HL-60/S4 treated with retinoic acid at 250 ng/mL for 4 days and 3 days (cell line): ENCODE results near the gene HPCAL4.

ENCODE experiments used
- in situ Hi-C: fragments of 300-500 bp; cut with MboI; formaldehyde crosslinking; loops from 2 replicates; pipeline ENCODE4 v1.7.0; 2022; ENCODE audit warnings: low sequenced_read_pairs

HPCAL4 gene

DNA sequence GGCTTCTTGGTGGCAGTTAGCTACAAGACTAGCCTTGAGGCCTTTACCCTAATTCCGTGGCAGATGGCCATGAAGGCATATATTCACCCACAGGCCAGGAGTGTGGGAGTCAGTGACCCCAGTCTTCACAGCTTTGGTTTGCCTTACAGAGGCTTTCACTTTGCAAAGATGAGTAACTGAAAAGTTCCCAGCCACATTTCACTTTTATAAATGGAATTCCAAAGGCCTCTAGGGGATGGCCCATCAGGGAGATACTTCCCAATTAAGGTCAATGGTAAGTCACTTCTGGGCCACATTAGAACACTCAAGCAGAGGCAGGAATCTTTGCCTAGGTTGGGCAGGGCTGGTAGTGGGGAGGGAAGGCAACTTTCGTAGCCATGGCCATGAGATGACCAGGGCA lies 38.7 kb downstream of the HPCAL4 start:
- in situ Hi-C loops: no loop called here

DNA sequence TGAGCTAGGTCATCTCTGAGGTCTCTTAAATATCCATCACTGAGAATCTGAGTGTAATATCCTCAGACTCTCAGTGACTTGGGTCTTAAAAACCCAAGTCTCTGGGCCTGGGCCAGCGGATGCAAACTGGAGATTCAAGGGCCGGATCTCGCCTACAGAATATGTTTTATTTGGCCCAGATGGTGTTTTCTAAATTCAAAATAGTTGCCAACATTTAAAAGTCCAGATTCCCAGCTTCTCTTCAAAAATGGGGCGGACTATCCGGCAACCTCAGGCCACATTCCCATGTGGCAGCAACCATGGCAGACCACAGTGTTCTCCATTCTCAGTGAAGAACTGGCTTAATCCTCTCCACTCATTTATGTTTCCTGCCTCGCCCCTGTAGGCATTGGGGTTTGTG lies 39.1 kb downstream of the HPCAL4 start:
- in situ Hi-C loops: no loop called here

DNA sequence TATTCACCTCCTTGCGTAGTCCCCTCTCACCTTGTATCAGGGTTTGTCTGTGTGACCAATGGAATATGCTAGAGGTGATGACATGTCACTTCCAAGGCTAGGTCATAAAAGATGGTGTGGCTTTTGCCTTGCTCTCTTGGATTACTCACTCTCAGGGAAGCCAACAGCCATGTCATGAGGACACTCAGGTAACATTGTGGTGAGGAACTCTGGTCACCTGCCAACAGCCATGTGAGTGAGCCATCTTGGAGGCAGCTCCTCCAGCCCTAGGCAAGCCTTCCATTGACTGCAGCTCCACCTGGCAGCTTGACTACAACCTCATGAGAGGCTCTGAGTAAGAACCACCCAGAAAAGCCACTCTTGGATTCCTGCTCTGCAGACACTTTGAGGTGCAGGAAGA lies 40.8 kb downstream of the HPCAL4 start:
- in situ Hi-C loops: no loop called here

DNA sequence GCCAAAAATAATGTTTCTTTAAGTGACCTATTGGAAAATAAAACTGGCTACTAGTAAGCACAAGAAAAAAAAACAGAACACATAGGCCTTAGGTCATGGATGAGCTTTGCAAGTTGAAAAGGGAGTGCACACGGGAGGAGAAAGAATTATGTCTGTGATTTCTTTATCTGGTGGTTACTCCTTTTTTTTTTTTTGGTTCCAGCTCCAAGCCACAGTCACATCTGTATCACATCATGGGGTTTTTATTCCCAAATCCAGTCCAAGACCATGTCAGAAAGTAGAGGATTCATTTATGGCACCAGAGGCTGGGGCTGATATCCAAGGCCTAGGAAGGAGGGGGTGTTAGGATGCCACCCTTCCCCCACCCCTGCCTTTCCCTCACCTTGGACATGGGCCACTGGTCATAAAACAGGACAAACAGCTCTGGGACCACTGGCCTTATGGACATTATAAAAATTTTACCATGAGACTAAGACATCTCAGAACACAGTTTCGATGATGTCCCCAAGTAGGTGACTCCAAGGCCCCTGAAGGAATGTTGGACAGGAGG lies 41.5 kb downstream of the HPCAL4 start:
- in situ Hi-C loops: no loop called here

DNA sequence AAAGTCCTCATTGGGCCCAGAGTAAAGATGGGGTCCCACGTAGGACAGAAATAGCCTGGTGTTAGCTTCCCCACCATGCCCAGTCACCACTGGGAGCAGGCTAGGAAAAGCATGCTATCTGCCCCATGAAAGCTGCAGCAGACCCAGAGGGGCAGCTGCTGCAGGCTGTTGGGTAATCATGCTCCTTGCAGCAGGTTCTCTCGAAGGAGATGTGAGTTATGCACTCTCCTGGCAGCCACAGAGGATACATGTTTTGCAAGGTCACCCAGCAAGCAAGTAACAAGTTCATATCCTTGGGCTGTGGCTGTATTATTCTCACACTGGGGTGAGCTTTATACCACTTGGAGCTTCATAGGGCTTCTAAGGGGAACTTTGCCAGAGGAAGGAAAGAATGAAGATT lies 42.7 kb downstream of the HPCAL4 start:
- in situ Hi-C loops: no loop called here

DNA sequence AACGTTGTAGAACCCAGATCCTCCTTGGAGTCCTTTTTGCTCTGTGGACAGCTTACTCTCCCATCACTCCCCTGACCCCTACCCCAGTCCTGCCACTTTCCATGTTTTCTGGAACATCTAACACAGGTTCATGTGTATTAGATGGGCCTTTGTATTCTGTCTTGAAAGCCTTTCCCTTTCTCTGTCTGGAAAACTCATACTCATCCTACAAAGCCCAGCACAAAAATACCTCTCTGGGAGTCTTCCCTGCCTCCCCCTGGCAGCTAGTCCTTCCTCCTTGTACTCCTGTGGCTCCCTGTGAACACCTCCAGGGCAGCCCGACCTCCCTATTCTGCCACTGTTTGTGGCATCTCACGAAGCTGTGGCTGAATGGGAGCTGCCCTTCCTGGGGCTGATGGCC lies 44.0 kb downstream of the HPCAL4 start:
- in situ Hi-C loops: no loop called here

DNA sequence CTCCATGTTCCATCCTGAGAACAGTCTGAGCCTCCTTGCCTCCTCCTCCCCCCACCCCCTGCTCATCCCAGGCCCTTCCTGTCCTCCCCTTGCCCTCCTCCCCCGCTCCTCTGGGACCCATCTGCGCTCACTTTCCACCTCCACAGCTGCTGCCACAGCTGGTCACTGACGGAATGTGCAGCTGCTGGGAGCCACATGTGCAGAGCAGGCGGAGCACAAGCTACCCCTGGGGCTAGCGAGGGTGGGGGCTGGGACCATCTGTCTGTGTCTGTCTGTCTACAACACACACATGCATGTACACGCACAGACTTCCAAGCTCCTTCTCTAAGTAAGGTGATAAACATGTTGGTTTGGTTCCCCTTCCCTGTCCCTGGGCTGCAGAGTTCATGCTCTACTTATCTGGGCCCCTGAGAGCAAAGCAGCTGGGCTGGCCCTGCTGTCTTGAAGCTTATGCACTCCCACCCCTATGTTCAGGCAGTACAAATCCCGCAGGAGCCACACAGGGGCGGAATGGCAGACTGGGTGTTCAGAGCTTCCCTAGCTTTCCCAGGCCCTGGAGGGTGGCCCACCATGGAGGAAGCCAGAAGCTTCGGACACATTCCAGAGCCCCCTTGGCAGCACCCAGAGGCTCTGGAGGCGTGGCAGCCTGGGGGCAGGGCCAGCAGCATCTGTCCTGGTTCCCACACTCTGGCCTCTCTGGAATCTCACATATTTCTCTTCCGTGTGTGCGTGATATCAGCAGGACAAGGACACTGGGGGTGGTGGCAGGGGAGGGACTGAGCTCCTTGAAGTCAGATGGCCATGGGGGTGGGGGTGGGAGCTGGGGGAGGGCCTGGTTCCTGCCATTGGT lies 44.8 kb downstream of the HPCAL4 start:
- in situ Hi-C loops: no loop called here

DNA sequence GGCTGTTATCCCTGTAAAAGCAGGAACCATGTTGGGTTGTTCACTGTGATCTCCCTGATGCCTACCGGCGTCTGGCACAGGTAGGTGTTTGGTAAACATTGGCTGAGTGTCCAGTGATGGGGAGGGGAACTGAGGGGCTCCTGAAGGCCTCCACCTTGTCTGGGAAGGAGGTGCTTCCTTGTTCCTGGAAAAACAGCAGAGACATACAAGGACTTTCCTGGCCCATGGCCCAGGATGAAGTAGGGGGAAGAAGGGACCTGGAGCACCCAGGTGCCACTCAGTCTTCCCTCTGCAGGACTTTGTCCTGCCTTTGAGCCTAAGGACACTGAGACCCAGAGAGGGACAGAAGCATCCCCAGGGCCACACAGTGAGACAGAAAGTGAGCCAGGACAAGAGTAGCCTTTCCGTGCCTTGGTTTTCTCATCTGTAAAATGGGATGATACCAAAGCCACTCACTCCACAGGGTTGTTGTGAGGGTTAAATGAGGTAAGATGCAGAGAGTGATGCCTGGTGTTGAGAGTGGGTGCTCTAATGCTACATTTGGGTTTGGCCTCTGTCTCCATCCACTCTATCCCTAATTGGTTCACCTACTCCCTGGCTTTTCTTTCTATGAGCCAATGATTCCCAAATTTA lies 45.7 kb downstream of the HPCAL4 start:
- in situ Hi-C loops: no loop called here

DNA sequence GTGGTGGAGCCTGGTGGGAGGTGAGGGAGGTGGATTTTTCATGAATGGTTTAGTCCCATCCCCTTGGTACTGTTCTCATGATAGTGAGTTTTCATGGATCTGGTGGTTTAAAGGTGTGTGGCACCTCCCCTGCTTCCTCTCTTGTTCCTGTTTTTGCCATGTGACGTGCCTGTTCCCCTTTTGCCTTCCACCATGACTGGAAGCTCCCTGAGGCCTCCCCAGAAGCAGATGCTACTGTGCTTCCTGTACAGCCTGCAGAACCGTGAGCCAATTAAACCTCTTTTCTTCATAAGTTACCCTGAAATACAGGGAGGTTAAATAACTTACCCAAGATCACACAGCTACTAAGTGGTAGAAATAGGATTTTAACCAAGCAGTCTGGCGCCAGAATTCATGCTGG lies 47.5 kb downstream of the HPCAL4 start:
- in situ Hi-C loops: no loop called here

DNA sequence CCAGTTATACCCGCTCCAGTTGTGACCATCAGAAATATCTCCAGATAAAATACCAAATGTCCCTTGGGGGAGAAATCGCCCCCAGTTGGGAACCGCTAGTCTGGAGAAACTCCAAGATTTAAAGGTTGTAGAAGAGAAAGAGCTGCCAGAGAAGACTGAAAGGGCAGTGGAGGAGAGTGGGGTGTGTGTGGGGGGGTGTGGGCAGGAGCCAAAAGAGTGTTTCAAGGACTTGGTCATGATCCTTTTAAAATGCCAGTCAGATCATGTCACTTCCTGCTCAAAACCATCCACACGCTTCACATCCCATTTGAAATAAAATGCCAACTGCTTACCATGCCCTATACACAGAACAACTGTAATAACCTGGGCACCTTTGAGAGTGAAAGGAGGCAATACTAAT lies 48.4 kb downstream of the HPCAL4 start:
- in situ Hi-C loops: no loop called here

DNA sequence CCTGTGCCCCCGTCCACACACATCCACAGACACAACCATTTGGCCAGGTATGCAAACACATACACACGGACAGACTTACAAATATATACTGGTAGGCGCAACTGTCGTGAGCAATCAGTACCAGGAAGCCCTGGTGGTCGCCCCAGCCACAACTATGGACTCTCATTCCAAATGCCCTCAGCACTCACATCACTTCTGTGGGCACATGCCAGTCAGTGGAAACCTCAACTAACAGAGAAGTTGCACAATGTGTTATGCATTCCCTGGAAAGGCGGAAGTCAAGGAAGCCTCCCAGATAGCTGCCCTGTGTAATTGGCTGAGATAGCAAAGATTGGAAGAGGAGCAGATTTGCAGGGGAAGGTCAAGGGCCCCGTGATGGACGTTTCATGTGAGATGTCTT lies 50.4 kb downstream of the HPCAL4 start:
- in situ Hi-C loops: no loop called here

DNA sequence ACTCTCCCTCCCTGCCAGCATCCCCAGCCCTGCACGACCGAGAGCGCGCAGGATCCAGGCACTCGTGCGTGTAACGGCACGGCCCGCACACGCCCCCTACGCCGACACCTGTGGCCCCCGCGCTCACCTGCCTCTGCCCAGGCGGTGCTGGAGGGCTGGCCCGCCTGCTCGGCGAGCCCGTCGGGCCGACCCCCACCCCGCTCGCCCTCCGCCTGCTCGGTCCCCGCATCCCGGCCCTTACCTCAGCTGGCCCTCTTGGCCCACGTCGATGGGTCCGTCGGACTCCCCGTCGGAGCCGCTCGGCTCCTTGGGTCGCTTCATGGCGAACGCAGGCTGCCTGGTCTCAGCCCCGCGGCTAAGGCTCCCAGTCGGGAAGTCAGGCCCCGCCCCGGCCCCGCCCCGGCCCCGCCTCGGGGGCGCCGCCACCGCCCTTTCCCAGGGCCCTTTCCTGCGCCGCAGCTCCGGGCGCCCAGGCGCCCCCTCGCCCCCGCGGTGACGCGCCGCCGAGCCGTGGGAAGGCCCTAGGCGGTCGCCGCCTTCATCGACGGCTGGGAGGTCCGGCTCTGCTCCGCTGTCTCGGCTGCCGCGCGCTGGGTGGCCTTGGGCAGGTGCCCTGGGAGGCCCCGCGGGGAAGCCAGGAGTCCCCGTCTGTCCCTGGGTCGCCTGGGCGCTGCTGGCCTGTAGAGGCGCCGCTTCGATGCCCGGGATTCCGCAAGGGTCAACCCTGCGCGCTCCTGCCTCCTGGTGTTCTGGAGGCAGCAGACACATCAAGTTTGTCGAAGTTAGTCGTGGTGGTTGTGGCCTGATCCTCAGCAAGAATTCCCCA lies 51.7 kb downstream of the HPCAL4 start, which contains the start of gene HEYL:
HEYL (minus strand) TSS at position 339 of the 826 bp plus-strand sequence; CDS start at position 321, 18 bp downstream.
- in situ Hi-C loops: no loop called here

DNA sequence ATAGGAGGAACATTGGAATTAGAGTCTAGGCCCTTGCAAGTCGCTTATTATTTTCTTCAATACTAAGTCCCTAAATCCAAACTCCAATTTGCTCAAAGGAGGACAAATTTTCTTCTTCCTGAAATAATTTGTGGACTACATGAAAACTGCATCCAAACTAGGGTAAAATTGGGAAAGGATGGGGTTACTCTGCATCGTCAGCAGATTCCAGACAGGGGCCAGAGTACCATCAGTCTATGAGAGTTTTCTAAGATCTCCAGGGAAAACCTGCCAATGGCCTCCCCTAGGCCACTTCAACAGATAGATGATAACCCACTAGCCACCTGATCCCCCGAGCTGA lies 52.3 kb downstream of the HPCAL4 start:
- in situ Hi-C loops: no loop called here

DNA sequence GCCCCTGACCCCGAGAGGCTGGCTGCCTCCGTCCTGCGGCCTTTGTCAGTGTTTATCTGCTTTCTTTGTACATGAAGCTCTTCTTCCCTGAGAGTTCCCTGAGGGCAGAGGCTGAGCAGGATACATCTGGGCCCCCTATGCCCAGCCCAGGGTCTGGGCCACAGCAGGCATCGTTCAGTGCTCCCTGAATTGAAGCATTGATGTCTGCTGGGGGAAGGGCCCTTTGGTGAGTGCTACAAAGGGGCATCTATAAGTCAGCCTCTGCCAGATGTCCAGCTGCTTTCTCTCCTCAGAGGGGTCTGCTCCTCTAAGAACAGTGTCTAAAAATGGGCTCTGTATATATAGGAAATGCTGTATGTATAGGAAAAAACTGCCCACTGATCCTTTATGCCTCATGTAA lies 53.9 kb downstream of the HPCAL4 start:
- in situ Hi-C loops: no loop called here

DNA sequence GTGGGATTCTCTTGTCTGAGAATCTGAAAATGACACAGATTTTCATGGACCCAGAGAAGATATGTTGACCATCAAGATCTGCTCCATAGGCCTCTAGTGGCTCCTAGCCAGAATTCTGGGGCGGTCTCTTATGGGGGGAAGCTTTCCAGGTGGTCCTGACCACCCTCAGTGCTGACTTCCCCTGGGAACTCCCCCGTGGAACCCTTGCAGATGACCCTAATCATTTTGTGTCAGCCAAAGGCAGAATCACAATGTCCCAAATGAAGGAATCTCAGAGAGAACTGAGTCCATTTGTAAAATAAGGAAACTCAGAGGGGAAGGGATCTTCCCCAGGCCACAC lies 55.4 kb downstream of the HPCAL4 start:
- in situ Hi-C loops: no loop called here

DNA sequence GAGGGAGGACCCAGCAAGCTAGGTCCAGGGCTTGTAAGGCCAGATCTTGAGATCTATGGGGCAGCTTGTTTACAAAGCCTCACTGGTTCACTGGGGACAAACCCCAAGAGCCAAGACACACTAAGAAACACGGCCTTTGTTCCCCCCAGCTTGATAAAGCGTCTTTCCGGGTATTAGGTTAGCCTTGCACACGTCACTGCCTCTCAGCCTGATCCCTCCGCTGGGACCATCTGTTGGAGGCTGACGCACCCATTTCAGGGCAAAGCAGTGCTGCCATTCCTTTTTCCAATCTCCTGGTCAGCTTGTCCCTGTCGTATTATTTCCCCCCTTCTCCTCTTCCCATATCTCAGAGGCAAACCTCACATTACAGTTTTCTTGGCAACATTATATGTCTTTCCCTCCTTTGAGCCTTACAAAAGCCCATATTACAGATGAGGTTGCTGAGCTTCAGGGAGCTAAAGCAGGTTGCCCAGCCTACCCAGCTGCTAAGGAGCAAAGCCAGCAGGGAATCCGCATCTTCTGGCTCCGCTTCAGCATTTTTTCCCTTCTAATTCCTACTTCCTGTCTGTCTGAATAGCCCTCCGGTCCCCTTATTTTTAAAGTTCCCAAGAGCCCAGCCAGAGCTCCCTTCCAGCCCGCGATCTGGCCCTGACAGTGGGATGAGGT lies 55.9 kb downstream of the HPCAL4 start:
- in situ Hi-C loops: no loop called here

DNA sequence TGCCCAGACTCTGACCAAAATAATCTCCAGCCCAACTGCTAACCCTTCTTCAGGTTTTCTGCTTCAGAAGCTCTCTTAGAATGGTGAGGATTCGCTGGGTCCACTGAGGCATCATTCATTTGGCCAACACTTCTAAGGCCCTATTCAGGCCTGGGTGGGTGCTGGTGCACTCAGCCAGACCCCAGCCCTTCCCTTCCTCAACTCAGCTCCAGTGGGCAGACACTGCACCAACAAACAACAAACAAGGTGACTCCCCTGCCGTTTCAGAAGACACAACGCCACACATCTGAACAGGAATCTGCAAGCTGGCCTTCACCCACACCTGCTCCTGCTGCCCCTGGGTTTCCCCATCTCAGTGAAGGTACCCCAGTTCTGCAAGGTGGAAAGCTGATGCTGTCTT lies 57.8 kb downstream of the HPCAL4 start:
- in situ Hi-C loops: no loop called here

DNA sequence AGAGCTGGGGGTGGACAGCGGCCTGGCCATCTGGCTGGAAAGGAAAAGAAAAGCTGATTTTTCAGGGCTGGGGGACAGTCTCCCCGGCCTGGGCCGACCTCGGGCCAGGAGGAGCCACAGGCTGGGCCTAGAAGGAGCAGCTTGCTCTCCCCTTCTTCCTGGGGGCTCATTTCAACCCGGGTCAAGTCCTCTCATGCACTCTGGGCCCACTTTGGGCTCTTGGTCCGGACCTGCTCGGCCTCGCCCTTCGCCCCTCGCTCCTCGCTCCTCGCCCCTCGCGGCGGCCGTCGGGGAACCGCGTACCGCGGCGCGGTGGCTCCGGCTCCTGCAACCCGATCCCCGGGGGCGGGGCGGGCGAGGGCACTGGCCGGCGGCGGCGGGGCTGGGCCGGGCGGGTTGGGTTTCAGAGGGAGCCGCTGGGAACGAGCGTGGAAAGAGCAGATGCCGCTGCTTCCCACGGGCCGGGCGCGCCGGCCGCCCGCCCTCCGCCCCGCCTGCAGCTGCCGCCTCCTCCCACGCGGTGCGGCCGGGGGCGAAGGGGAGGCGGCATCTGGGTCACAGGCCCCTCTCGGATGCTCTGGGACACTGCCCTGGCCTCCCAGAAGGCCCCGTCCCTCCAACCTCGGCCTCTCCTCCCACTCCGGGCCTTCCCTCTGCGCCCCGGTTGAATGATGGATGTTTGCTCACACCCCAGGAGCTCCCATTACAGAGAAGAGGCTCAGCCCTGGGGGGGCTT lies 58.4 kb downstream of the HPCAL4 start:
- in situ Hi-C loops: no loop called here

DNA sequence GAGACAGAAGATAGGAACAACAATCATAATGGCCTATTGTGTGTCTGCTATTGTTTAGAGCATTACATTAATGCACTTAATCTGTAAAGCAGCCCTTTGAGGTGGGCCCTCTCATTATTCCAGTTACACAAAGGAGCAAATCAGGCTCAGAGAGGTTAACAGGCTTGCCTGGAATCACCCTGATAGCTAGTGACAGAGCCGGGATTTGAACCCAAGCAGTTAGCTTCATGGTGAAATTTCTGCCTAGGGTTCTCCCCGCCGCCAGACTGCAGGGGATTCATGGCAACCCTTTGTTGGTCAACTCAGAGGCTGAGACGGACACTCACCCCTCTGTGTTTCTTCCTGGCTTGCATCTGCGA lies 58.9 kb downstream of the HPCAL4 start:
- in situ Hi-C loops: no loop called here
